GM21390 (cell line): Measurements from ENCODE around the gene COBLL1.

ENCODE experiments used
- ATAC-seq: cut with Tn5 transposase; IDR thresholded peaks from one replicate; pipeline ENCODE4 v1.9.1; 2021; ENCODE audit not compliant: unreplicated experiment

Gene COBLL1

DNA sequence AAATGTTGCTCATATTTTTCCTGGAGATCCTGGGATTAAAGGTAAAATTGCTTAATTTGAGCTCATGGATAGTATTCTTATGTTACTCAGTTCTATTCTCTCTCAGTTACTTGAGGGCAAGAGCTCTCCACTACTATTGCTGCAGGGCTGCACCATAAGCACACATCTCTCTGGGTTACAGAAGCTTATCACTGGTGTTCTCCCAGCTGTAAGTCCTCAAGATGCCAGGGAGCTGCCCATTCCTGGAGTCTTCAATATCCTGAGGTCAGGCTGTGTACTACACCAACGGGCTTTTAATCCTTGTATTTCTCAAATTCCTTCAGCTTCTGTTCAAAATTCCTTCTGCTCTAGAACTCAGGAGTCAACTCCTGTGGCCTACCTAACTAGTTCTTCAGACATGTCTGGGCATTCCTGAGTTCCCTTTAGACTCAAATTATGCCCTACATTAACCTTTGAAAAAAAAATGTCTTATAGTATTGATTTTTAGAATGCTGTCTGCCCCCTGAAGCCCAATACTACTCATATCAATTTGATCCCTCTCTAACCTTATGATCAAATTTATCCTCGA is 17.7 kb upstream of the COBLL1 start:
- no peak for ATAC-seq

DNA sequence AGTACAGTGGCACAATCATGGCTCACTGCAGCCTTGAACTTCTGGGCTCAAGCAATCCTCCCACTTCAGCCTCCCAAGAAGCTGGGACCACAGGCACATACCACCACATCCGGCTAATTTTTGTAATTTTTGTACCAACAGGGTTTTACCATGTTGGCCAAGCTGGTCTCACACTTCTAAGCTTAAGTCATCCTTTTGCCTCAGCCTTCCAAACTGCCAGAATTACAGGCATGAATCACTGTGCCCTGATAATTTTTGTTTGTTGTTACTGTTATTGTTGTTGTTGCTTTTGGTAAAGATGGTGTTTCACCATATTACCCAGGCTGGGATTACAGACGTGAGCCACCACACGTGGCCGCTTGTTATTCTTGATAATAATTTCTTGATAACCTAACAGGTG is 10.5 kb upstream of the COBLL1 start:
- no peak for ATAC-seq

DNA sequence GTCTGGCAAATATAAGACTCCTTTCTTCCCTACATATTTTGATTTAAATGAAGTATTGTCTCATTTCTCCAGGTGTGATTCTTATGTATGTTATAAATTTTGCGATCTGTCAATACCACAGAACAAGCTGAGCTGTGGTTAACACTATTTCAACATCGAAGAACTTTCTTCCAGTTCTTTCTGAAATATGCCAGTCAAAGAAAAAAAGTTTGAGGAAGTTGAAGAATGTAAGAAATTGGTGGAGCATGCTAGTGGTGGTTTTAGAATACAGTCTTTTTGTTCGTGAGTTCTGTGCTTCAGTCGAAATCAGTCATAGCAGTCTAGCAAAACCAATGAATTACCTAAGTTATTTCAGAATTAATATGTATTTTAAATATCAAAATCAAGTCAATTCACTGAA is 8.6 kb upstream of the COBLL1 start:
- ATAC-seq, result no peak

DNA sequence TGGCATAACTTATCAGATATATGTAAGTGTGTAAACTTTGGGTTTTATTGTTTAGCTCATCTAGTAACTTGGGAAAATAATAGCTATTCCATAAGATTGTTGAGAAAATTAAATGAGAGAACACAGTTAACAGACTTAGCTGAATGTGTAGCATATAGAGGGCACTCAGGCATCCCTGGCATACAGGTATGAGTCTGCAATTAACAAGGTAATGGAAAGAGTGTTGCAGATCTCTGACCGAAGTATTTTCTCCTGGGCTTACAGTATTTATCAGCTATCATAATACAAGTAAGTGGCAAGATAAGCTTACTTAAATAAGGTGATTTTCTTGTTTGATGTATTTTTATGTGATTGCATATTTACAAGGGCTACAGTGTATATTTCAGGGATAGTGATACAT is 7.9 kb upstream of the COBLL1 start:
- ATAC-seq, result no peak

DNA sequence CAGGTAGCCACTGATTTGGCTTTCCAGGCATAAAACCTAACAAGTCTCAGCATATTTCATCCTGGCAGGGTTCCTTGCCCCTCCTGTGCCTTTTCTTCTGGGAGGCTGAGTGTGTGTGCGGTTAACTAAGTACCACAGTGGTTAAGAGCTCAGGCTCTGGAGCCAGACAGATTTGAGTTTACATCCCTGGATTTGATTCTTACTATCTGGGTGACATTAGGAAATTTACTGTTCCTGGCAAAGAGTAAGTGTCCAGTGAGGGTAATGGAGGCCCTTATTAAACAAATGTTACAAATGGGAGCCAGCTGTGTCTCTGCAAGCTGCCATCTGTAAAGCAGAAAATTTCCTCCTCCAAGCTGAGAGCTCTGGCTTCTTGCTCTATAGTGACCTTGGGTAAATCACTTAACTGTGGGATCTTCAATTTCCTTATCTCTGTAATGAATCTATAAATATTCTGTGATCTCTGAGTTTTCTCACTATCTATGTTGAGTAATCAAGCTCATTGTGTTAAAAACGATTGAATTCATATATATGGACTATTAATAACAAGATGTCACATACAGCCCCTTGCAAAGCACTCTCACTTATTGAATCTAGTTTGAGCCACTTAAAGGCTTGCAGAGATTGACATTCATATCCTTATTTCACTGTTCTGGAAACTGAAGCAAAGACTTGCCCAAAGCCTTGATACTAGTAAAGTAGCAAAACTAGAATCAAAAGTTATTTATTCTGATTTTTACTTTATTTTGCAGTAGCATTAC is 6.5 kb upstream of the COBLL1 start:
- no peak for ATAC-seq

DNA sequence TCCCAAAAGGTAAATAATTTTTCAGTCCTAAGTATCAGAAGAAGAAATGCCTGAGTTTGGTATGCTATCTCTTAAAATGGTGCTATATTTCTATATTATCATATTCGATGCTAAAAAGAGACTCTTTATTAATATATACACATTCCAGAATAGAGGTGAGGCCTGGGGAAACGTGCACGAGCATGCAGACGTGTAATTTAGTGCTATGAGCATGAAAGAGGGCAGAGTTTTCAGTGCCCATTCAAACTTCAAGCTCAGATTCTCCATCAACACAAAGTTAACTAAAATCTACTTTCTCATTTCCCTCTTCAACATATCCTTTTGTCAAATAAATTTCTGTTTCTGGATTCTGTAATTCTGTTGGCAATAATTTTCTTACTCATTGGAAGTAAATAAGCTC is 5.7 kb upstream of the COBLL1 start:
- no peak for ATAC-seq

DNA sequence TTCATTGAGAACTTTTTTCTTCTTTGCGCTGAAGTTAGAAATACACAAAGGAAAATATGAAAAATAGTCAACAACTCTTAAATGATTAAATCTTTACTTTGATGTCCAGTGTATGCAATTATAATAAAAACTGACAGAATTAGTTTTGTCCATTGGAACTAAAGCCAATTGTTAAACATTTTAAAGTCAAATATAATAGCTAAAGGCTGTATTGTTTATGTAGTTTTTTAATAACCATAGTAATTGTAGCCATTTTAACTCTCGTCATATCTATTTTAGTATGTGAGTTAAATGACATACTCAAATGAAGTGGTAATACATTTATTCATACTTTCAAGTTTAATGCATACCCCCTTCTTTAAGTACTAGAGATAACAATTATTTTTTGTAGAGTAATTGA is 4.7 kb upstream of the COBLL1 start:
- ATAC-seq, result no peak

DNA sequence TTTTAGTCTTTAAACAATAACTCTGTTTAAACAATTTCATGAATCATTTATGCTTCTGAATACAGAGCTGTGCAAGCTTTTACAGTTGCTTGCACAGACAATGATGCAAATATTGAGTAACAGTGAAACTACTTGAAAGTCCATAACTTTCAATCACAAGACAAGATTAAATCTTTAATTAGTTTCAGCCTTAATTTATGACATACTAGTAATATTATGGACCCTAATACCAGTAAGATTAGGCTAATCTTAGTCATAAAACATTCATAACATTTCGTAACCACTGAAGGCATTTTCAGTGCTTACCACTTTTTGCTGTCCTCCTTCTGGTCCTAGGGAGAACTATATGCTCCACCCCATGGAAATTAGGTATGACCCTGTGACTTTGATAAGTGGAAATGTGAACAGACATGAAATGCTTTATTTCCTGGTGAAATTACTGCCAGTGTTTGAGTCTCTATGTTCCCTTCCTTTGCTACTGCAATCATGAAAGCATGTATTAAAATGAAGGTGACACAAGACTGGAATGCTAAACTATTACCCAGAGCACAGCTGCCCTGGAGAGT is 1.8 kb upstream of the COBLL1 start:
- ATAC-seq, result no peak

DNA sequence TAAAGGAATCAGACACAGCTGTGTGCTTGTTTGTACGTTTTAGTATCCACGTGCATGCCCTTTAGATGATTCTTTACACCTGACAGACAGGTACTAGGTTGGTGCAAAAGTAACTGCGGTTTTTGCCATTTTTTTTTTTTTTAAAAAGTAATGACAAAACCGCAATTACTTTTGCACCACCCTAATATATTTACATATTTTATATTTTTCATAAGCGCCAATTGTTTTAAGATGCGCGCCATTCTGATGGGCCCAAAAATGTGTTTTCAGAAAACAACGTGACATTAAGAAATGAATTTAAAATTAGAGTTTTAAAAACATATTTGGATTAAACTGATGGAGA is 972 bp upstream of the COBLL1 start:
- ATAC-seq, result no peak

DNA sequence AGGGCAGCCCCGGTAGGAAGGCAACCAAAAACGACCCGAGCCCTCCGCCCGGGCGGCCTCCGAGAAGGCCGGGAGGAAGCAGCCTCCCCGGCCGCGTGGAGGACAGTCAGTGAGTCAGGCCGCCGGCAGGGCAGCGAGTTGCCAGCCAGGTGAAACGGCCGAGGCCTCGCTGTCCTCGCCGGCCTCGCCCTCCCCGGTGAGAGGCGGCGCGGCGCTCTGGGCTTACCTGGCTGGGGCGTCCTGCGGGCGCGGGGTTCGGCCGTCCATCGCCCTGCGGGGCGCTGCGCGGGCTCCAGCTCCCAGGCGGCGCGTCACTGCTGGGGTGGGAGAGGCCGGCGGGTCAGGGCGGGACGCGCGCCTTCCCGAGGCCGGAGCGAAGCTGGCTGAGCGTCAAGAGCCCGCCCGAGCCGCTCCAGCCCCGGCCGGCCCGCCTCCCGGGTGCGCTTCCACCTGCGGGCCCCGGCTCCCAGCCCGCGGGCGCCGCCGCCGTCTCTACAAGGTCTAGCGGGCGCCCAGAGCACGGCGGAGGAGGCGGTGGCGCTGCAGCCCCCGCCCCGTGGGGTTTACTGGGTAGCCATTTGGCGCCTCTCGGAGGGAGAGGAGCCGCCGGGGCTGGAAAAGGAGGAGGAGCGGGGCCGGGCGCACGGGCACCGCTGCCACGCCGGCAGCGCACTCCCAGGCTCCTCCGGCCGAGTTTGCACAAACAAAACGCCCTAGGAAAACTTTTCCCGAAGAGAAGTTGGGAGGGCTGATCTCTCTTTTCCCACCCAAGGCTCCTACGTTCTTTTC is 499 bp downstream of the COBLL1 start:
- ATAC-seq, result peak; percentile 59

DNA sequence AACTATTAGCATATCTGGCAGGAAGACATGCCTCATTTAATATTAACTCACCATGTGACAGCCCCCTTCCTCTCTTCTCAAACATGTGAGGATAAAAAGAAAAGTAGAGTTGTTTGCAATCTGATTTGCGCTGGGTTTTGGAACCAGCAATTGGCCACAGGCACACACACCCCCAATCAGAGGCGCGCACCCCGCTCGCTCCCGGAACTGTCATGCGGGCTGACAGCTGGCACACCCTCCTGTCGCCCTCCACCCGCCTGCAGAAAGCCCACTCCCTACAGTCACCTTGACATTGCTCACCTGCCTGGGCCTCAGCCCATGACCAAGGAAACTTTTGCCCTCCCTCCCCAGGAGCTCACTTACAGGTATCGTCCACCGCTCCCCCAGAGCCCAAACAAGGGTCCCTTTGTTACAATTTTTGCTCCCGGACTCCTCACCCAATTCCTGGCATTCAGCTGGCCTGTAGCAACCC is 1.1 kb downstream of the COBLL1 start:
- no peak for ATAC-seq

DNA sequence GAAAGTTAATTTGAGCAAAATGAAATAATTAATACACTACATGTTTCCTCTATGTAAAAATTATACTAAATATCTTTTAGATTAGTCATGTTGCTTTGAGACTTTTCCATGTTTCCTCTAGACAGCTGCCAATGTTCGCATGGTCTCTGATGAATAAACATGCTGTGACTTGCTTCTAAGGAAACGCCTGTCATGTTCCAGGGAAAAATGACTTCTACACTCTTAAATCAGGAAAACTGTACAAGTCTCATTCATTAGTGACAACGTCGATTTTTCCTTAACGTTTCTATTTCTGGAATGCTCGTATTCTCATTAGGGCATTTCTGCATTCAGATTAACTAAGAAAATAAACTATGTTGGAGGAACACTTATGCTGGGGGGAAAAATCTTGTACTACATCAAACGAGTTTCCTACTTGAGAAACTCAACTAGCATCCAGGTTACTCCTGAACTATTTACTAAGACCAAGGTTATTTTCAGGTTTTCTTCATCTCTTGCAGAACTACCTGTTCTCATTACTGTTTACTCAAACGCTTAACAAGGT is 1.6 kb downstream of the COBLL1 start:
- no peak for ATAC-seq

DNA sequence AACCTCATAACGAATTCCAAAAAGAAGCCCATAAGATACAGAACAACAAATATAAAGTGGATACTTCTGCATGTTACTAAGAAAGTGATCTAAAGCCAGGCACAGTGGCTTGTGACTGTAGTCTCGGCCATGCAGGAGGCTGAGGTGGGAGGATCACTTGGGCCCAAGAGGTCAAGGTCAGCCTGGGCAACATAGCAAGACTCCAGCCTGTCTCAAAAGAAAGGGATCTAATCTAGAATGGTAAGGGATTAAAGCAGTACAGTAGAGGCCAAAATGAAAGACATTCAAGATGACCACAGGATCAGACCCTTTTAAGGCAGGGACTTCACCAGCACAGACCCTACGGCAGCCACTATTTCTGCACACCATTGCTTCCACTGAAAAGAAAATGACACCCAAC is 3.8 kb downstream of the COBLL1 start:
- ATAC-seq, result no peak

DNA sequence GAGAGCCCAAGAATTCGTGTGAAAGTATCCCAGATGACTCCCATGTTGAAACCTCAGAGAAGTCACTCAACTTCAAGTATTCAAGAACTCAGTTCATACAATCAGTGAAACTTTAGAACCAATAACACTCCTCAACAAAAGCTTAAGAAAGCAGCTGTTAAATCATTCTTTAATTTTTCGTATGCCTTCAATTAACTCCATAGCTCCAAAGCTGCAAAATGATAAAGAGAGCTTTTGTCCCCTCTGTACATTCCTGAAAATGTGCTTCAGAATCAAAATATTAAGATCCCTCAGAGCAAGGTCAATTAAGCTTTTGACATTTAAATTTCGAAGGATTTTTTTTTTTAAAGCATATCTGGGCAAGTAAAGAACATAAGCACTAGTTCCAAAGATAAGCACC is 4.7 kb downstream of the COBLL1 start:
- no peak for ATAC-seq

DNA sequence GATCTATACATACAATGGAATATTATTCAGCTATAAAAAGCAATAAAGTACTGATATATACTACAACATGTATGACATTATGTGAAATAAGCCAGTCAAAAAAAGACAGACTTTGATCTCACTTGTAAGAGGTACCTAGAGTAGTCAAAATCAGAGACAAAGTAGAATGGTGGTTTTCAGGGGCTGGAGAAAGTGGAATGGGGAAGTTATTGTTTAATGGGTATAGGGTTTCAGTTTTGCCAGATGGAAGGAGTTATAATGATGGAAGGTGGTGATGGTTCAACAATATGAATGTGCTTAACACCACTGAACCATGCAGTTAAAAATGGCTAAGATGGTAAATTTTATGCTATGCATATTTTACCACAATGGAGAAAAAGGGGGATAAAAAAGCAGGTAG is 6.3 kb downstream of the COBLL1 start:
- ATAC-seq, result no peak

DNA sequence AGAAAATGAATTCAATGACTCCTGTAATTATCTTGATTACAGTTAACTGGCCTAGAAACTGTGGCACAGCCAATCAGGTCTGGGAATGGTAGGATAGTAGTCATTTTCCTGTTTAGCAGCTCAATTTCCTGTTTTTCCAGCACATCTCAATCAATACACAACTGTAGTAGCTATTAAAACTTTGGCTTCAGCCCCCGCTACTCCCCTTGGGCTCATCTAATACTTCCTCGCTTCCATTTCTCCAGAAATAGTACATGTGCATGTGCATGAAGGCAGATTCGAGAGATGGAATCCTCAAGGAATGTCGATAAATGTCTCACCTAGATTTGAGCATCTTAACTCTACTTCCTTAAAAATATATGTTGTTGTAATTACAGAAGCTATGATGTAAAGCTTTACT is 9.7 kb downstream of the COBLL1 start:
- ATAC-seq, result no peak

DNA sequence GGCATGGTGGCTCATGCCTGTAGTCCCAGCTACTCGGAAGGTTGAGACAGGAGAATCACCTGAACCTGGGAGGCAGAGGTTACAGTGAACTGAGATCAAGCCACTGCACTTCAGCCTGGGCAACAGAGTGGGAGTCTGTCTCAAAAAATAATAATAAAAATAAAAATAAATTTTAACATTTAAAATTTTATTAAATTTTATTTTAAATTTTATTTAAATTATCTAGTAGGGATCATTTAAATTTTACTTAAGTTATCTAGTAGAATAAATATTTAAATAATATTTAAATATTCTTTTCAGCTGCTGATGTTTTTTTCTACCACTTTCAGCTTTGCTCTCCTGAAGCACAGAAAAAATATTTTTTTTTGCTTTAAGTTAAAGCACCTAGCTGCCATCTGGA is 10.4 kb downstream of the COBLL1 start:
- no peak for ATAC-seq

DNA sequence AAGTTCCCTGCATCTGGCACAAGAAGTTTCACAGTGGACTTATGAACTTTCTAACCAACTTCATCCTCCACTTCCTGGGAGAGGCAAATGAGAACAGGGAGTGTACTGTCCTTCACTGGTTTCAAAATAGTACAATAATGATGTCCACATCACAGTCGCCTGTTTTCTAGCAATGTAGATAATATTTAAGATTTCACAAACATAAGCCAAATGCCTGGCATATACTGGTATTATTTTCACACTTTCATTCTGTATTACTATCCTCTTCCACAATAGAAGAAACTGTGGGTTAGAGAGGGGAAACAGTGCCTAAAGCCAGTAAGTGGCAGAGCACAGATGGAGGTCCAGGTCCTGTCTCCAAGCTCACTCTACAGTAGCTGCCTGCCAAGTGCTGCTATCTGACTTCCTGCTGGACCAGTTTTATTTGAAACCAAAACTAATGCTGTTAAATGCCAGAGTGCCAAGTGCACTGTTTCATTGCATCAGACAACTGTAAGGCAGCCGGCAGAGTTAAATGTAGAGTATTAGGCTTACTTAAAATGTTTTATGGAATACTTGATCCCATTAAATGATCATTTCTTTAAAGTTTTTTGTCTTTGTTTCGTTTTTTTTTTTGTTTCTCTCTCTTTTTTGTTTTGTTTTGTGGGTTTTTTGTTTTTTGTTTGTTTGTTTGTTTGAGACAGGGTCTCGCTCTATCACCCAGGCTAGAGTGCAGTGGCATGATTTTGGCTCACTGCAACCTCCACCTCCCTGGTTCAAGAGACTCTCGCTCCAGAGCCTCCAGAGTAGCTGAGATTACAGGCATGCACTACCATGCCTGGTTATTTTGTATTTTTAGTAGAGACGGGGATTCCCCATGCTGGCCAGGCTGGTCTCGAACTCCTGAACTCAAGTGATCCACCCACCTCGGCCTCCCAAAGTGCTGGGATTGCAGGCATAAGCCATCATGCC is 15.1 kb downstream of the COBLL1 start:
- ATAC-seq, result no peak

DNA sequence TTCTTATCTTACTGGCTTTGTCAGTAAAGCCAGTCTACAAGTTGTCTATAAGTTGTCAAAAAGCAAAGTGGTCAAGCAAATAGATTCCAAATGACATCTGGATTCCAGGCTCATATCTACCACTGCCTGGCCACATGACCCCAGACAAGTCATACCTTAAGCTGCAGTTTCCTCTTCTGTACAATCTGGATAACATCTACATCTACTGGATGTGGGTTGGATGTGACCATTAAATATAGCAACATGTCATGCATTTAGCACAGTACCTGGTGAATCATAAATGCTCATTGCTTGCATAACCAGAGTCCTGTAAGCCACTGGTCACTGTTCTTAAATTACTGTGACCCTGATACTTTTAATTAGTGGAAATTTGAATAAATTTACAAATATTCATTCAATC is 16.8 kb downstream of the COBLL1 start:
- no peak for ATAC-seq

DNA sequence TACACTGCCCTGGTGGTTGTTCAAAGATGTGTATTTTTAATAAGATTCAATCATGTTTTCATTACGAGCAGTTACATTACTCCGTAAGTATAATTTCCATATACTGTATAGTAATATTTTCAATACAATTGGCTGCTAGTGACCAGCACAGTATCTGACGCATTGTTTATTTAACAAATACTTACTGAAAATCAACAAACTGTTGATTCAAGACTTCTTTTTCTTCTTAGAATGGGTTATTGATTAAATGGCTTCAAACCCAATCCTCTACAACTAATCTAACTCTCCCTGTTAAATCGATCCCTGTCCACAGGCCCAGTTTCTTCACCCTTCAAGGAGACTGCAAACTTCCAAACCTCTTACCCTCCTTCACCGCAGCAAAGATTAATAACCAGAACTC is 18.5 kb downstream of the COBLL1 start:
- ATAC-seq, result no peak

DNA sequence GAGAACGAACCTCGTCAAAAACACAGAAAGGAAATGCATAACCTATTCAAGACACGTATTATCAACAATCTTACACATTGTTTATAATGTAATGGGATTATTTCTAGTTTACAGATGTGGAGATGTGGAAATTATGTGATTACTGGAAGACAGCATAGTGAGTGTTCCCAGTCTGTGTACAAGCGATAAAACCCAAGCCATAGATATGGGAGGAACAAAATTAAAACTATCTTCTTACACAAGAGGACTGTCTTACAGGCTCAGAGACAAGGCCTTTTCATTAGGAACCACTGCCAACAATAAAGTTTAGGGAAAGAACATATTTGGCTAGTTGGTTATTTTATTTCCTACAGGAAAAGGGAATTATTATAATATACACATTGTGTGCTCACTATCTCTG is 20.3 kb downstream of the COBLL1 start:
- no peak for ATAC-seq
